Activated CD4-positive, alpha-beta memory T cell treated with anti-CD3 and anti-CD28 coated beads, Interleukin-2, amount 10 ng/mL, durations not matched to agents 7 days and 5 days (primary cell): Measurements from ENCODE around the gene LBHD1. TPM values are rescaled to one million over a fixed set of nuclear protein-coding genes. Genes with fewer than 3 reads are reported as not detected.
A peak's percentile ranks its signal among the peaks of the same experiment; 100 is the strongest.
"Not testable (repeated sequence)": the region's sequence is repeated elsewhere in the genome, so short reads cannot be mapped to it uniquely, and the experiment has no call there.

ENCODE experiments used
- CTCF ChIA-PET: fragments of 350-600 bp; sonication (Branson Sonifier 250); formaldehyde crosslinking; loops from one replicate; lab custom pipeline; 2021; ENCODE audit warnings: antibody characterized with exemption, inconsistent platforms; lab: Charles Lee
- POLR2A ChIA-PET: fragments of 350-600 bp; sonication (Branson Sonifier 250); formaldehyde crosslinking; loops from one replicate; lab custom pipeline; 2021; ENCODE audit warnings: antibody characterized with exemption; lab: Charles Lee
- DNase-seq: peaks from one replicate; pipeline ENCODE4 v3.0.0-alpha.2; 2020
- H3K27ac Mint-ChIP-seq: one replicate; pipeline ENCODE4 v1.8.0; 2021; ENCODE audit warnings: mild to moderate bottlenecking, mixed read lengths
- H3K27me3 Mint-ChIP-seq: one replicate; pipeline ENCODE4 v1.8.0; 2021; ENCODE audit warnings: mixed read lengths
- H3K36me3 Mint-ChIP-seq: one replicate; pipeline ENCODE4 v1.8.0; 2021; ENCODE audit warnings: low read depth, mixed read lengths
- H3K4me1 Mint-ChIP-seq: one replicate; pipeline ENCODE4 v1.8.0; 2021; ENCODE audit warnings: mixed read lengths
- H3K4me3 Mint-ChIP-seq: one replicate; pipeline ENCODE4 v1.8.0; 2021; ENCODE audit warnings: mild to moderate bottlenecking, mixed read lengths
- H3K9me3 Mint-ChIP-seq: one replicate; pipeline ENCODE4 v1.8.0; 2021; ENCODE audit warnings: mixed read lengths
- total RNA-seq, 2 experiments: library from RNA; stranded (reverse); gene quantifications; one replicate each; pipeline ENCODE4 v1.2.3, GENCODE V29; 2021

Gene LBHD1
- total RNA-seq, 2 experiments from 2014 or later, result 17.2 to 18.3 TPM

GRCh38 chr11:62675415-62675814 lies 3.3 kb upstream of the LBHD1 start:
- Mint-ChIP-seq H3K36me3 (peaks cover 48% of the 10 kb centered on the region), H3K4me1 (peaks cover 57% of the 10 kb centered on the region)
- not testable (repeated sequence) for H3K9me3 Mint-ChIP-seq, H3K4me3 Mint-ChIP-seq, DNase-seq, H3K27ac Mint-ChIP-seq, H3K27me3 Mint-ChIP-seq
- ChIA-PET POLR2A (interaction anchor here (2.1 to 6.6 kb wide), 3 partner anchors 10 to 84 kb away, joined by 6 to 105 read pairs (median 12); partner anchors contain the start of genes B3GAT3, C11orf98, CSKMT and TUT1), CTCF (interaction anchor here (0.7 to 1.0 kb wide), 2 partner anchors 20 to 84 kb away, joined by 4 to 8 read pairs; partner anchors contain the start of gene TUT1)

- DNase-seq, result no peak
- peaks cover 53% of the 10 kb centered on the region for H3K36me3 Mint-ChIP-seq
- ChIA-PET POLR2A (interaction anchor here (0.6 to 9.6 kb wide), 13 partner anchors 8 to 706 kb away, joined by 3 to 73 read pairs (median 20); partner anchors contain the start of genes B3GAT3, BSCL2, C11orf98 and CSKMT), CTCF (interaction anchor here (0.8 to 2.6 kb wide), 4 partner anchors 21 to 280 kb away, joined by 4 to 13 read pairs (median 6); no protein-coding TSS in a partner anchor)
- peak overlapping the region; percentile 91 for H3K27ac Mint-ChIP-seq
- no peaks in the 10 kb centered on the region for H3K9me3 Mint-ChIP-seq
- H3K27me3 Mint-ChIP-seq, result no peaks in the 10 kb centered on the region
- peak overlapping the region; percentile 91 for H3K4me3 Mint-ChIP-seq
- H3K4me1 Mint-ChIP-seq, result peaks cover 69% of the 10 kb centered on the region
Measured at GRCh38 chr11:62673196-62673525, 1.1 kb upstream of the LBHD1 start.

GRCh38 chr11:62671236-62671607 lies 845 bp downstream of the LBHD1 start:
- Mint-ChIP-seq H3K27me3 (no peaks in the 10 kb centered on the region), H3K4me1 (peaks cover 68% of the 10 kb centered on the region), H3K36me3 (peaks cover 53% of the 10 kb centered on the region), H3K4me3 (peak overlapping the region; percentile 91), H3K27ac (peak overlapping the region; percentile 91), H3K9me3 (no peaks in the 10 kb centered on the region)
- ChIA-PET POLR2A (interaction anchor here (0.7 to 9.6 kb wide), 35 partner anchors 8 to 210 kb away, joined by 3 to 73 read pairs (median 8); partner anchors contain the start of genes B3GAT3, BSCL2, EEF1G and GANAB), CTCF (interaction anchor here (1.0 to 2.6 kb wide), 12 partner anchors 8 to 277 kb away, joined by 3 to 13 read pairs (median 4); partner anchors contain the start of genes EEF1G, SLC3A2 and TUT1)
- no peak for DNase-seq

DNA sequence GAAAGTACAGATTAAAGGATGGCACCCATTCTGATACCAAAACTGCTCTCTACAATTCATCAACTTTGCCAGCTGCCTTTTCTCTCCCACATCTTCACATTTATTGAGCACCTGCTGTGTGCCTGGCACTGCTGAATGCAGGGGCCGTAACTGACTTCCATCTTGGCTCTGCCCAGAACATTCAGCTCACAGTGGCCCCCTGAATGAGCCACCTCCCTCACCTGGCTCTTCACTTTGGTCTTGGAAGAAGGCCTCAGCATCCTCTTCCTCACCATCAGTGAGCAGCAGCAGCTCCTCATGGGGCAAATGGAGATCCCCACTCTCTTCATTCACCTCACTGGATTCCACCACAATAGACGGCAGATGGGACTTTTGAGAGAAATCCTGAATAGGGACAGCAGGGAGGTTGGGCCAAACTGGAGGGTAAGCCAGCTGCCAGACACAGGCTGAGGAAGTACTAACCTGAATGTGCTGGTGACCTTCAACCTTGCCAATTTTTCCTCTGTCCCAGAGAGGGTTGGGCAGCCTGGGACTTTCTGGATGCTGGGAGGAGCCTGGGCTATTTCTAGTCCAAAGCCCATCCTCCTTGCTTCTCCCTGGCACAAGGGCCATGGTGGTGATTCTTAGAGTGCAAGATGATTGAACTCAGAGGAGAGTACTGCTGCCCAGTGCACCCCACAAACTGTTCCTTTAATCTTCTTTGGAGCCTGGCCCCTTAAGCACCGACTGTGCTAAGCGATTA lies 2.5 kb downstream of the LBHD1 start:
- no peak for DNase-seq
- peaks cover 57% of the 10 kb centered on the region for H3K36me3 Mint-ChIP-seq
- no peaks in the 10 kb centered on the region for H3K9me3 Mint-ChIP-seq
- peak overlapping the region; percentile 91 for H3K27ac Mint-ChIP-seq
- no peaks in the 10 kb centered on the region for H3K27me3 Mint-ChIP-seq
- peak overlapping the region; percentile 91 for H3K4me3 Mint-ChIP-seq
- CTCF ChIA-PET, result no interaction called here
- peaks cover 66% of the 10 kb centered on the region for H3K4me1 Mint-ChIP-seq
- POLR2A ChIA-PET, result interaction anchor here (1.1 to 9.6 kb wide), 13 partner anchors 9 to 186 kb away, joined by 3 to 192 read pairs (median 32); partner anchors contain the start of genes BSCL2, EEF1G, GANAB and GNG3

DNA sequence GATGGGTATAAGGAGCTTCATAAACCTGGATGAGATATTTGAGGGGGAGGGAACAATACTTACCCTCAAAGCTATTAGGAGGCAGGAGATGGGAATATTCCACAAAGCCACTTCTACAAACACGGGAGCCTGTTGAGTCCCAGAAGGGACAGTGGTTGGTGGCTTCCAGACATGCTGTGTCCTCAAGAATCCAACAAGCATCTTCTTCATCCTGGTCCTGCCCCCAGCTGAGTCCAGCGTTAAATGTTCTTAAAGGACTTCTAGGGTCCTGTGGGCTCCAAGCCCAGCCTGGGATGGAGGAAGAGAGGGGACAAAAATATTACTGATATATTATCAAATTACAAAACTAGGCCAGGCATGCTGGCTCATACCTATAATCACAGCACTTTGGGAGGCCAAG lies 4.6 kb downstream of the LBHD1 start:
- H3K4me1 Mint-ChIP-seq, result peaks cover 63% of the 10 kb centered on the region
- H3K27ac Mint-ChIP-seq, result peak overlapping the region; percentile 88
- peaks cover 58% of the 10 kb centered on the region for H3K36me3 Mint-ChIP-seq
- POLR2A ChIA-PET, result interaction anchor here (0.7 to 9.6 kb wide), 21 partner anchors 11 to 1650 kb away, joined by 3 to 212 read pairs (median 6); partner anchors contain the start of genes B3GAT3, EEF1G, EML3 and GANAB
- no peaks in the 10 kb centered on the region for H3K9me3 Mint-ChIP-seq
- CTCF ChIA-PET, result interaction anchor here (0.5 to 1.5 kb wide), 6 partner anchors 12 to 243 kb away, joined by 3 to 6 read pairs (median 4); no protein-coding TSS in a partner anchor
- H3K27me3 Mint-ChIP-seq, result no peaks in the 10 kb centered on the region
- no peak for DNase-seq
- peak overlapping the region; percentile 93 for H3K4me3 Mint-ChIP-seq

GRCh38 chr11:62666259-62666926 lies 5.7 kb downstream of the LBHD1 start:
- peaks cover 57% of the 10 kb centered on the region for H3K36me3 Mint-ChIP-seq
- CTCF ChIA-PET, result interaction anchor here (0.7 to 2.8 kb wide), 4 partner anchors 11 to 75 kb away, joined by 3 to 16 read pairs (median 8); partner anchors contain the start of gene TUT1

DNA sequence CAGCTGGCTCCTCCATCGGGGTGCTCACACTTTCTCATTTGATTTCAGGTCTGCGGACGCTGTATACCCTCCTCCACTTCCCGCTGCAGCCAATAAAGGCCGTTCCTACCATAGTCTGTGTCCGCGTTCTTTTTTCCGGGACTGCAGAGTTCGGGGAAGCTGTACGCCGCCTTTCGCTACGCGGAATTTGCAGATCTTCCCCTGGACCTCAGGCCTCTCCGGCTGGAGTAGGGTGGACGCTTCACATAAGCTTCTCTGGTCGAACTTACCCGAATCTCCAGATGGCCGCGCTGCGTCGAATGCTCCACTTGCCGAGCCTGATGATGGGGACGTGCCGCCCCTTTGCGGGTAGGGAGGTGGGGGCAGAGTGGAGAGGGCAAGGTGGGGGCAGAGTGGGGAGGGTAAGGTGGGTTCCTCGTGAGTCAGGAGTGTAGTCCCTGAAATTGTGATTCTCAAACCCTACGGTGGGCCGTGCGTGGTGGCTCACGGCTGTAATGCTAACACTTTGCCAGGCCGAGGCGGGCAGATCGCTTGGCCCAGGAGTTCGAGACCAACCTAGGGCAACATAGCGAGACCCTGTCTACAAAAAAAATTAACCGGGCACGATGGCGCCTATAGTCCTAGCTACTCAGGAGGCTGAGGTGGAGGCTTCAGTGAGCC lies 6.3 kb downstream of the LBHD1 start:
- POLR2A ChIA-PET, result interaction anchor here (0.6 to 9.6 kb wide), 58 partner anchors 8 to 329 kb away, joined by 3 to 212 read pairs (median 7); partner anchors contain the start of genes AHNAK, ASRGL1, B3GAT3 and BSCL2
- peak overlapping the region; percentile 88 for H3K27ac Mint-ChIP-seq
- peaks cover 53% of the 10 kb centered on the region for H3K36me3 Mint-ChIP-seq

More at GRCh38 chr11:62666259-62666926, 5.7 kb downstream of the LBHD1 start:
- POLR2A ChIA-PET, result interaction anchor here (0.6 to 9.6 kb wide), 34 partner anchors 8 to 1651 kb away, joined by 3 to 212 read pairs (median 10); partner anchors contain the start of genes B3GAT3, BSCL2, EEF1G and EML3
- H3K4me3 Mint-ChIP-seq, result peak overlapping the region; percentile 93
- H3K4me1 Mint-ChIP-seq, result peaks cover 61% of the 10 kb centered on the region
- DNase-seq, result peak; percentile 31
- peak overlapping the region; percentile 88 for H3K27ac Mint-ChIP-seq
- H3K27me3 Mint-ChIP-seq, result no peaks in the 10 kb centered on the region
- no peaks in the 10 kb centered on the region for H3K9me3 Mint-ChIP-seq

DNA sequence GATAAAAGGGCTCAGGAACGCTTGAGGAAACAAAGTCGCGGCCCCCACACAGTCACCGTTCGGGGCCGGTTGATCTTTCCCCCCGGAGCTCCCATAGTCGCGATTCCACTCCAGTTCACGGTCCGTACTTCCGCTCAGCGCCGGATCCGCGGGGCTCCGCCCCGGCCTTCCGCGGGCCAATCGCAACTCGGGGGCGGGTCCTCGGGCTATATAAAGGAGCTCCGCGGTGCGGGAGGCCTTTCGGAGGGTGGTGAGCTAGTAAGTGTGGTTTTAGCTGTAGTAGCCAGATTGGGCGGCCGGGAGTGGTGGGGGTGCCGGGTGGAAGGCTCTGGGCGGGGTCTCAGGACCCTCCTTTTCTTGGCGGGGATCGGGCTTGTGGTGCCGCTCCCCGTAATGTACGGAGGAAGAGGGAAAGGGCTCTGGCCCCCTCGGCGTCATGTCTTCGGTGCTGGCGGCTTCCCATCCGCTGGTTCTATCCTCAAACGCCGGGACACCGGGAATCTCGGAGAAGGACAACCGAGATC lies 6.9 kb downstream of the LBHD1 start, which contains the start of the genes C11orf98 and CSKMT:
Gene C11orf98 (minus strand): TSS at position 136 of the 524 bp plus-strand sequence. CDS start 41 bp downstream, at position 95.
Gene CSKMT (plus strand): TSS at position 238 of the 524 bp plus-strand sequence. CDS start 568 bp downstream, outside the sequence.
- Mint-ChIP-seq H3K9me3 (no peaks in the 10 kb centered on the region), H3K27me3 (no peaks in the 10 kb centered on the region), H3K36me3 (peaks cover 51% of the 10 kb centered on the region), H3K4me1 (peaks cover 52% of the 10 kb centered on the region), H3K27ac (peak within 1 kb of the TSS; percentile 88), H3K4me3 (peak within 1 kb of the TSS; percentile 93)
- DNase-seq, result peak; percentile 96
- ChIA-PET CTCF (interaction anchor here (0.5 to 2.8 kb wide), 27 partner anchors 8 to 263 kb away, joined by 3 to 16 read pairs (median 6); partner anchors contain the start of genes B3GAT3, EEF1G, INTS5 and ROM1), POLR2A (interaction anchor here (0.7 to 9.6 kb wide), 66 partner anchors 9 to 328 kb away, joined by 3 to 212 read pairs (median 5); partner anchors contain the start of genes AHNAK, ASRGL1, B3GAT3 and BSCL2)

More for the DNA sequence above, 6.3 kb downstream of the LBHD1 start:
- H3K27me3 Mint-ChIP-seq, result no peaks in the 10 kb centered on the region
- DNase-seq, result peak; percentile 68
- no peaks in the 10 kb centered on the region for H3K9me3 Mint-ChIP-seq
- peaks cover 57% of the 10 kb centered on the region for H3K4me1 Mint-ChIP-seq
- CTCF ChIA-PET, result interaction anchor here (0.5 to 2.8 kb wide), 25 partner anchors 9 to 241 kb away, joined by 3 to 16 read pairs (median 6); partner anchors contain the start of genes B3GAT3, EEF1G, INTS5 and ROM1
- H3K4me3 Mint-ChIP-seq, result peak overlapping the region; percentile 93

DNA sequence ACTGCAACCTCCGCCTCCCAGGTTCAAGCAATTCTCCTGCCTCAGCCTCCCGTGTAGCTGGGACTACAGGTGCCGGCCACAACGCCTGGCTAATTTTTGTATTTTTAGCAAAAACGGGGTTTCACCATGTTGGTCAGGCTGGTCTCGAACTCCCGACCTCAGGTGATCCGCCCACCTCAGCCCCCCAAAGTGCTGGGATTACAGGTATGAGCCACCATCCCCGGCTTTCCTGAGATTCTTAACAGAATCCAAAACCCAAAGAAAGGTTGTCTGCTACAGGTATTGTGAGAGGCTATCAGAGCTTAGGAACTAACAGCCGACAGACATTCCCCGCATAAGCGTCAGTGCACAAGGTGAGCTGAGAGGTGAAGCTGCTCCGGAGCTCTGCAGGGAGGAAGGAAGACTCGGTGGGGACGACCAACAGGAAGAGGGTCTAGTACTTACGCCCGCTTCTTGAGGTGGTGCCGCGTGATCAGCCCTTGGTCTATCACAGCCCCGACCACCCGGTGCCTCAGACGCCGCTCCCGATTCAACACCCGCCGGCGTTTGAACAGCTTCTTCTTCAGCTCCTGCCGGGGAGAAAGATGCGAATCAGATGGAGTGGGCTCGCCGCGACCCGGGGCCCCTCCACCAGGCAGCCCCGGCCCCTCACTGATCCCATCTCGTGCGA lies 7.5 kb downstream of the LBHD1 start:
- no peaks in the 10 kb centered on the region for H3K27me3 Mint-ChIP-seq
- ChIA-PET CTCF (interaction anchor here (0.7 to 2.8 kb wide), 25 partner anchors 8 to 263 kb away, joined by 3 to 16 read pairs (median 6); partner anchors contain the start of genes B3GAT3, EEF1G, INTS5 and ROM1), POLR2A (interaction anchor here (0.6 to 9.6 kb wide), 66 partner anchors 7 to 327 kb away, joined by 3 to 212 read pairs (median 5); partner anchors contain the start of genes AHNAK, ASRGL1, B3GAT3 and BSCL2)
- H3K9me3 Mint-ChIP-seq, result no peaks in the 10 kb centered on the region
- H3K4me3 Mint-ChIP-seq, result peak overlapping the region; percentile 93
- peak; percentile 59 for DNase-seq
- H3K4me1 Mint-ChIP-seq, result peaks cover 46% of the 10 kb centered on the region
- peaks cover 47% of the 10 kb centered on the region for H3K36me3 Mint-ChIP-seq
- peak overlapping the region; percentile 88 for H3K27ac Mint-ChIP-seq

GRCh38 chr11:62656796-62657429 lies 15.2 kb downstream of the LBHD1 start:
- CTCF ChIA-PET, result interaction anchor here (1.0 to 1.4 kb wide), 4 partner anchors 8 to 114 kb away, joined by 3 to 4 read pairs (median 3); partner anchors contain the start of genes C11orf98 and CSKMT
- H3K27me3 Mint-ChIP-seq, result no peaks in the 10 kb centered on the region

More at GRCh38 chr11:62656796-62657429, 15.2 kb downstream of the LBHD1 start:
- Mint-ChIP-seq H3K4me1 (peaks cover 19% of the 10 kb centered on the region), H3K9me3 (no peaks in the 10 kb centered on the region), H3K4me3 (no peak overlapping the region), H3K36me3 (peaks cover 8% of the 10 kb centered on the region), H3K27ac (no peak overlapping the region)
- no peak for DNase-seq
- POLR2A ChIA-PET, result interaction anchor here (0.7 to 5.9 kb wide), 10 partner anchors 8 to 184 kb away, joined by 3 to 212 read pairs (median 4); partner anchors contain the start of genes C11orf98, CSKMT, EML3 and GANAB
